WERI-Rb-1 (cell line): ENCODE measurements around the gene USP6NL.

ENCODE experiments used
- DNase-seq: peaks from one replicate; pipeline ENCODE4 v3.0.0-alpha.2; 2020
- H3K27ac ChIP-seq: fragments of 250-450 bp; sonication (Bioruptor Pico); 2 replicates; pipeline ENCODE4 v1.5.1; 2020; ENCODE audit warnings: mild to moderate bottlenecking, moderate library complexity
- H3K27me3 ChIP-seq: fragments of 250-450 bp; sonication (Bioruptor Pico); 2 replicates; pipeline ENCODE4 v1.5.1; 2021; ENCODE audit warnings: mild to moderate bottlenecking, low read depth, moderate library complexity; ENCODE audit not compliant: insufficient read depth, severe bottlenecking
- H3K36me3 ChIP-seq: fragments of 250-450 bp; sonication (Bioruptor Pico); 2 replicates; pipeline ENCODE4 v1.5.1; 2020; ENCODE audit warnings: mild to moderate bottlenecking, moderate library complexity
- H3K4me3 ChIP-seq: 2 replicates; pipeline ENCODE4 v1.5.1; 2011; ENCODE audit warnings: low read depth, mild to moderate bottlenecking, control low read depth, low read length
- H3K9me3 ChIP-seq: fragments of 250-450 bp; sonication (Bioruptor Pico); 2 replicates; pipeline ENCODE4 v1.5.1; 2021; ENCODE audit warnings: mild to moderate bottlenecking, moderate library complexity; ENCODE audit not compliant: severe bottlenecking
- TF ChIP-seq, protein P1 (sequence below): IDR thresholded peaks from 2 replicates; pipeline ENCODE4 v1.5.1; 2011; ENCODE audit warnings: low read depth, mild to moderate bottlenecking, control low read depth, inconsistent platforms, low read length

The USP6NL gene

DNA sequence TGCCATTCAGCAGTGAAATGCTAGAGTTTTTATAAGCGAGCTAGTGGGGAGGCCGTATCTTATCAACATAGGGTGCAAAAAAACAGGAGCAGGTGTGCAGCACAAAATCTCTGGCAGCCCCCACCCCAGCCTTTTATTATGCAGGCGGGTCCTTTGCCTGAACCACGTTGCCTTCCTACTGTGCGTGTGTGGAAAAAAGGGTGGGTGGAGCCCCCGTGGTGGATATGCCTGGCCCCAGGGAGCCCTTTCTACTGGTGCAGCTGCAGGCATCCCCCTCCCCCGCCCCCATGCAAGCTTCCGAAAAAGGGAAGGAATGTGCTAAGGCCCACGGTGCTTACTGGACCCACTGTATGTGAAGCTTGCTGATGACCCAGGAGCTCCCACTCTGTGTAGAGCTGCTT lies 175.9 kb downstream of the USP6NL start:
- Histone ChIP-seq H3K4me3 (no peak overlapping the region), H3K36me3 (no peaks in the 10 kb centered on the region), H3K9me3 (no peaks in the 10 kb centered on the region), H3K27me3 (no peaks in the 10 kb centered on the region), H3K27ac (no peak overlapping the region)
- TF ChIP-seq, protein P1, sequence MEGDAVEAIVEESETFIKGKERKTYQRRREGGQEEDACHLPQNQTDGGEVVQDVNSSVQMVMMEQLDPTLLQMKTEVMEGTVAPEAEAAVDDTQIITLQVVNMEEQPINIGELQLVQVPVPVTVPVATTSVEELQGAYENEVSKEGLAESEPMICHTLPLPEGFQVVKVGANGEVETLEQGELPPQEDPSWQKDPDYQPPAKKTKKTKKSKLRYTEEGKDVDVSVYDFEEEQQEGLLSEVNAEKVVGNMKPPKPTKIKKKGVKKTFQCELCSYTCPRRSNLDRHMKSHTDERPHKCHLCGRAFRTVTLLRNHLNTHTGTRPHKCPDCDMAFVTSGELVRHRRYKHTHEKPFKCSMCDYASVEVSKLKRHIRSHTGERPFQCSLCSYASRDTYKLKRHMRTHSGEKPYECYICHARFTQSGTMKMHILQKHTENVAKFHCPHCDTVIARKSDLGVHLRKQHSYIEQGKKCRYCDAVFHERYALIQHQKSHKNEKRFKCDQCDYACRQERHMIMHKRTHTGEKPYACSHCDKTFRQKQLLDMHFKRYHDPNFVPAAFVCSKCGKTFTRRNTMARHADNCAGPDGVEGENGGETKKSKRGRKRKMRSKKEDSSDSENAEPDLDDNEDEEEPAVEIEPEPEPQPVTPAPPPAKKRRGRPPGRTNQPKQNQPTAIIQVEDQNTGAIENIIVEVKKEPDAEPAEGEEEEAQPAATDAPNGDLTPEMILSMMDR: no peak
- DNase-seq: no peak

DNA sequence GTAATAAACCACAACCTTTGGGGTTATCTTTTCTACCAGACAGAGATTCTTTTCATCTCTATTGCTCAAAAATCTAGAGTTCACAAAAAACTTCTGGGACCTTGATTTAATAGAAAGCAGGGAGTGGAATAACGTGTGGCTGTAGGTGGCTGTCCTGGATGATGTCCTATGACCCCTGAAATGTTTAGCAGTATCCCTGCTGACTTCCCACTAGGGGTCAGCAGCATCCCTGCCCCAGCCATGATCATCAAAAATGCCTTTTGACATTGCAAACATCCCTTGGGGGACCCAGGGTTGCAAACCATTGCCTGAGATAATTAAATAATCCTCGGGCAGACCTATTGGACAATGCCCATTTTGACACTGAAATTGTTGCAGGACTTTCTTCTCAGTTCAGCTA lies 177.1 kb downstream of the USP6NL start:
- Histone ChIP-seq H3K4me3 (no peak overlapping the region), H3K36me3 (no peaks in the 10 kb centered on the region), H3K27me3 (no peaks in the 10 kb centered on the region), H3K27ac (no peak overlapping the region), H3K9me3 (no peaks in the 10 kb centered on the region)
- TF ChIP-seq, protein P1: peak; percentile 48; the same call in 1 of the 2 replicates
- DNase-seq: no peak

GRCh38 chr10:11433657-11434056 lies 177.8 kb downstream of the USP6NL start:
- DNase-seq: peak; percentile 39
- TF ChIP-seq, protein P1: no peak
- no peaks in the 10 kb centered on the region for H3K36me3 ChIP-seq
- H3K4me3 ChIP-seq: no peak overlapping the region
- H3K27ac ChIP-seq: no peak overlapping the region
- no peaks in the 10 kb centered on the region for H3K9me3 ChIP-seq
- no peaks in the 10 kb centered on the region for H3K27me3 ChIP-seq

GRCh38 chr10:11431216-11431555 lies 180.3 kb downstream of the USP6NL start:
- H3K27me3 ChIP-seq: no peaks in the 10 kb centered on the region
- TF ChIP-seq, protein P1: no peak
- no peak for DNase-seq

DNA sequence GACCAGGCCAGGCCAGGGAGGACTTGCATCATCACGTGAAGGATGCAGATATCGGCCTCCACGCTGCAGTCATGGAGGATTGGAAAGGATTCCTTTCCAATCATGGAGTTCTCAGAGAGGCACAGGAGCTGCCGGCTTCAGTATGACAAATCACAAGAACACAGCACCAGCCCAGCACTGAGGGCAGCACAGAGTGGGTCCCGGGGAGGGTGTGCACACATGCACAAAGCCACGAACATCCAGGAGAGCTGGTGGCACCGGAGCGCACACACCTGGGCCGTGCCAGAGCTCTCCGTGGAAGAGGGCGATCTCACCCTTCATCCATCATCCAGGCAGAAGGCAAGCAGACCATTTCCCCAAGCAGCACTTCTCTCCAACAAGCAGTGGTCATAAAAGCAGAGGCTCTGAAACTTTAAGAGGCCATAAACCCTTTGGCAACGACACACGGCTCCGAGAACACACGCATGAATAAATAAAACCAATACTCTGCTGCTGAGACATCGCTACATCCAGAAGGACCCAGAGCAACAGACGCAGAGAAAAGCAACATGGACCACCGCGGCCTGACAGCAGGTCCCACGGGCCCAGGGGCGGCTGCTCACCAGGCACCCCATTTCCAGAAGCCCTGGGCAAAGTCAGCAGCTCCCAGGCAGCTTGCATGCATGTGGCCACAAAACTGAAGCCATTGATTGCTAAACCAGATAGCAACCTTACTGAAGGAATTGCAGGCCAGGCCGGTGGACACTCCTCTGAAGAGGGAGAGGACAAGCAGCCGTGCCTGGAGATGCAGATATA lies 180.8 kb downstream of the USP6NL start:
- DNase-seq: no peak
- H3K4me3 ChIP-seq: no peak overlapping the region
- TF ChIP-seq, protein P1: no peak
- H3K27ac ChIP-seq: no peak overlapping the region
- H3K9me3 ChIP-seq: no peaks in the 10 kb centered on the region
- H3K27me3 ChIP-seq: no peaks in the 10 kb centered on the region
- no peaks in the 10 kb centered on the region for H3K36me3 ChIP-seq

More at GRCh38 chr10:11431216-11431555, 180.3 kb downstream of the USP6NL start:
- H3K36me3 ChIP-seq: no peaks in the 10 kb centered on the region
- no peaks in the 10 kb centered on the region for H3K9me3 ChIP-seq
- no peak overlapping the region for H3K4me3 ChIP-seq
- no peak overlapping the region for H3K27ac ChIP-seq
